ENCODE results near the gene DNAL1. TPM values are rescaled to one million over a fixed set of nuclear protein-coding genes. Genes with fewer than 3 reads are reported as not detected.

DNAL1 gene
- polyA plus RNA-seq, 1 donor (not counting 4 experiments of a cell fraction or from before 2014, with no cell fraction given) = 8.4 TPM

DNA sequence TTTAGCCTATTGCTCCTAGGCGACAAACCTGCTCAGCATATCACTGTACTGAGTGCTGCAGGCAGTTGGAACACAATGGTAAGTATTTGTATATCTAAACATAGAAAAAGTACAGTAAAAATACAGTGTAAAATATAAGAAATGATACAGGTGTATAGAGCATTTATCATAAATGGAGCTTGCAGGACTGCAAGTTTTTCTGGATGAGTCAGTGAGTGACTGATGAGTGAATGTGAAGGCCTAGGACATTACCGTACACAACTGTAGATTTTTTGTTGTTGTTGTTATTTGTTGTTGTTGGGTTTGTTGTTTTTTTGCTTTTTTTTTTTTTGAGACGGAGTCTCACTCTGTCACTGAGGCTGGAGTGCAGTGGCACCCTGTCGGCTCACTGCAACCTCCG, 36.0 kb downstream of the DNAL1 start:
- Histone ChIP-seq H3K9ac (ENCODE audit: control insufficient read depth, extremely low read depth, insufficient read depth, low read length) (no peak overlapping the region), H3K4me2 (ENCODE audit: control insufficient read depth, extremely low read depth, insufficient read depth, low read depth, low read length) (no peak overlapping the region), H4K20me1 (ENCODE audit: control insufficient read depth, extremely low read depth, insufficient read depth, low read length) (no peaks in the 10 kb centered on the region), H3K9me1 (ENCODE audit: control insufficient read depth, extremely low read depth, insufficient read depth, low read length) (no peaks in the 10 kb centered on the region), H3K27me3 (ENCODE audit: control insufficient read depth, extremely low read depth, insufficient read depth, low read length) (no peaks in the 10 kb centered on the region), H3K79me2 (ENCODE audit: control insufficient read depth, insufficient read depth, low read length) (no peaks in the 10 kb centered on the region), H3K27ac (ENCODE audit: control insufficient read depth, insufficient read depth, low read length) (no peak overlapping the region), H3K4me1 (ENCODE audit: control insufficient read depth, extremely low read depth, insufficient read depth, low read length) (no peaks in the 10 kb centered on the region), H3K4me3 (ENCODE audit: control insufficient read depth in 2 of 3, extremely low read depth in 1 of 3, insufficient read depth in 2 of 3, low read depth in 1 of 3, low read length in 3 of 3) (no peak overlapping the region), H3K36me3 (ENCODE audit: control insufficient read depth in 2 of 2, extremely low read depth in 1 of 2, insufficient read depth in 2 of 2, low read length in 2 of 2) (no peaks in the 10 kb centered on the region), H2AFZ (ENCODE audit: control insufficient read depth, low read length) (no peak overlapping the region), H3K9me3 (ENCODE audit: control insufficient read depth, low read depth, low read length) (no peaks in the 10 kb centered on the region)
- FAIRE-seq (no peak), DNase-seq (ENCODE audit: low read depth, low spot score) (no peak)
- dilution Hi-C loops (cut with MboI; ENCODE audit: extremely low pct_ligation_motif_present, low sequenced_read_pairs) = no loop called here
- TF ChIP-seq, protein P1, sequence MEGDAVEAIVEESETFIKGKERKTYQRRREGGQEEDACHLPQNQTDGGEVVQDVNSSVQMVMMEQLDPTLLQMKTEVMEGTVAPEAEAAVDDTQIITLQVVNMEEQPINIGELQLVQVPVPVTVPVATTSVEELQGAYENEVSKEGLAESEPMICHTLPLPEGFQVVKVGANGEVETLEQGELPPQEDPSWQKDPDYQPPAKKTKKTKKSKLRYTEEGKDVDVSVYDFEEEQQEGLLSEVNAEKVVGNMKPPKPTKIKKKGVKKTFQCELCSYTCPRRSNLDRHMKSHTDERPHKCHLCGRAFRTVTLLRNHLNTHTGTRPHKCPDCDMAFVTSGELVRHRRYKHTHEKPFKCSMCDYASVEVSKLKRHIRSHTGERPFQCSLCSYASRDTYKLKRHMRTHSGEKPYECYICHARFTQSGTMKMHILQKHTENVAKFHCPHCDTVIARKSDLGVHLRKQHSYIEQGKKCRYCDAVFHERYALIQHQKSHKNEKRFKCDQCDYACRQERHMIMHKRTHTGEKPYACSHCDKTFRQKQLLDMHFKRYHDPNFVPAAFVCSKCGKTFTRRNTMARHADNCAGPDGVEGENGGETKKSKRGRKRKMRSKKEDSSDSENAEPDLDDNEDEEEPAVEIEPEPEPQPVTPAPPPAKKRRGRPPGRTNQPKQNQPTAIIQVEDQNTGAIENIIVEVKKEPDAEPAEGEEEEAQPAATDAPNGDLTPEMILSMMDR (optimal IDR thresholded peaks at IDR 0.05 in 1 of 3, IDR thresholded peaks at IDR 0.05 in 1 of 3, conservative IDR thresholded peaks at IDR 0.05 in 1 of 3; ENCODE audit: extremely low read depth in 1 of 3, insufficient read depth in 2 of 3, low read length in 3 of 3) = no peak
- TF ChIP-seq EZH2 (IDR thresholded peaks at IDR 0.05; ENCODE audit: low read length) = no peak

DNA sequence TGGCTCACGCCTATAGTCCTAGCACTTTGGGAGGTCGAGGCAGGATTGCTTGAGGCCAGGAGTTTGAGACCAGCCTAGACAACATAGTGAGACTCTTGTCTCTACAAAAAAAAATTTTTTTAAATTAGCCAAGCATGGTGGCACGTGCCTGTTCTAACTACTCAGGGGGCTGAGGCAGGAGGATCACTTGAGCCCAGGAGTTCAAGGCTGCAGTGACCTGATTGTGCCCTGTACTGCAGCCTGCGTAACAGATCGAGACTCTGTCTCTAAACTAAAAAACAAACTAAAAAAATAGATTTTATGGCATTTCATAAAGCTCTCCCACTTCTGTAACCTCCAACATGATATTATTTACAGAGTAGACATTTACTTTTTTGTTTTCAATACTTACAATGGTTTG, 39.8 kb downstream of the DNAL1 start:
- Histone ChIP-seq H3K4me1 (ENCODE audit: control insufficient read depth, extremely low read depth, insufficient read depth, low read length) (no peaks in the 10 kb centered on the region), H3K4me2 (ENCODE audit: control insufficient read depth, extremely low read depth, insufficient read depth, low read depth, low read length) (no peak overlapping the region), H3K4me3 (ENCODE audit: control insufficient read depth in 2 of 3, extremely low read depth in 1 of 3, insufficient read depth in 2 of 3, low read depth in 1 of 3, low read length in 3 of 3) (no peak overlapping the region), H3K27me3 (ENCODE audit: control insufficient read depth, extremely low read depth, insufficient read depth, low read length) (no peaks in the 10 kb centered on the region), H3K9me1 (ENCODE audit: control insufficient read depth, extremely low read depth, insufficient read depth, low read length) (no peaks in the 10 kb centered on the region), H3K36me3 (ENCODE audit: control insufficient read depth in 2 of 2, extremely low read depth in 1 of 2, insufficient read depth in 2 of 2, low read length in 2 of 2) (no peaks in the 10 kb centered on the region), H3K27ac (ENCODE audit: control insufficient read depth, insufficient read depth, low read length) (no peak overlapping the region), H2AFZ (ENCODE audit: control insufficient read depth, low read length) (no peak overlapping the region), H3K79me2 (ENCODE audit: control insufficient read depth, insufficient read depth, low read length) (no peaks in the 10 kb centered on the region), H4K20me1 (ENCODE audit: control insufficient read depth, extremely low read depth, insufficient read depth, low read length) (no peaks in the 10 kb centered on the region), H3K9me3 (ENCODE audit: control insufficient read depth, low read depth, low read length) (no peaks in the 10 kb centered on the region), H3K9ac (ENCODE audit: control insufficient read depth, extremely low read depth, insufficient read depth, low read length) (no peak overlapping the region)
- dilution Hi-C loops (cut with MboI; ENCODE audit: extremely low pct_ligation_motif_present, low sequenced_read_pairs) = no loop called here
- DNase-seq (ENCODE audit: low read depth, low spot score) = no peak
- TF ChIP-seq, protein P1 (optimal IDR thresholded peaks at IDR 0.05 in 1 of 3, IDR thresholded peaks at IDR 0.05 in 1 of 3, conservative IDR thresholded peaks at IDR 0.05 in 1 of 3; ENCODE audit: extremely low read depth in 1 of 3, insufficient read depth in 2 of 3, low read length in 3 of 3) = no peak
- TF ChIP-seq EZH2 (IDR thresholded peaks at IDR 0.05; ENCODE audit: low read length) = no peak
- no peak for FAIRE-seq

Data from keratinocyte (primary cell).